ENCODE measurements around the gene GALC. TPM values are rescaled to one million over a fixed set of nuclear protein-coding genes. Genes with fewer than 3 reads are reported as not detected.
A peak's percentile ranks its signal among the peaks of the same experiment; 100 is the strongest.

GALC gene
- polyA plus RNA-seq, 1 experiment: 8.2 TPM

- ChIA-PET CTCF (interaction anchor here (4.5 kb wide), 1 partner anchor 96 kb away, joined by 24 read pairs; no protein-coding TSS in a partner anchor), POLR2A (no interaction called here)
- TF ChIP-seq CTCF (IDR thresholded peaks at IDR 0.05; ENCODE audit: insufficient read depth, low read depth, low read length): no peak
- Histone ChIP-seq H3K4me3 (ENCODE audit: low read depth, low read length) (no peak overlapping the region), H3K27me3 (ENCODE audit: control insufficient read depth, insufficient read depth, low read length) (no peaks in the 10 kb centered on the region), H3K36me3 (ENCODE audit: control insufficient read depth, insufficient read depth, low read length) (no peaks in the 10 kb centered on the region)
- no peak for DNase-seq (ENCODE audit: low read depth)
Observed at GRCh38 chr14:87901652-87902051, 91.3 kb downstream of the GALC start.

- no peak for DNase-seq (ENCODE audit: low read depth)
- Histone ChIP-seq H3K36me3 (ENCODE audit: control insufficient read depth, insufficient read depth, low read length) (no peaks in the 10 kb centered on the region), H3K4me3 (ENCODE audit: low read depth, low read length) (no peak overlapping the region), H3K27me3 (ENCODE audit: control insufficient read depth, insufficient read depth, low read length) (no peaks in the 10 kb centered on the region)
- CTCF ChIA-PET: interaction anchor here (4.5 kb wide), 1 partner anchor 96 kb away, joined by 24 read pairs; no protein-coding TSS in a partner anchor
- POLR2A ChIA-PET: no interaction called here
- no peak for TF ChIP-seq CTCF (IDR thresholded peaks at IDR 0.05; ENCODE audit: insufficient read depth, low read depth, low read length)
Observed at GRCh38 chr14:87901236-87901635, 91.7 kb downstream of the GALC start.

- ChIA-PET CTCF (interaction anchor here (0.9 to 6.9 kb wide), 4 partner anchors 9 to 314 kb away, joined by 3 to 157 read pairs (median 4); no protein-coding TSS in a partner anchor), POLR2A (no interaction called here)
- TF ChIP-seq CTCF (IDR thresholded peaks at IDR 0.05; ENCODE audit: insufficient read depth, low read depth, low read length): no peak
- DNase-seq (ENCODE audit: low read depth): no peak
- no peaks in the 10 kb centered on the region for H3K27me3 ChIP-seq (ENCODE audit: control insufficient read depth, insufficient read depth, low read length)
- no peak overlapping the region for H3K4me3 ChIP-seq (ENCODE audit: low read depth, low read length)
- H3K36me3 ChIP-seq (ENCODE audit: control insufficient read depth, insufficient read depth, low read length): no peaks in the 10 kb centered on the region
Observed at GRCh38 chr14:87899228-87899627, 93.8 kb downstream of the GALC start.

- H3K36me3 ChIP-seq (ENCODE audit: control insufficient read depth, insufficient read depth, low read length): no peaks in the 10 kb centered on the region
- no peak for TF ChIP-seq CTCF (IDR thresholded peaks at IDR 0.05; ENCODE audit: insufficient read depth, low read depth, low read length)
- no peak for DNase-seq (ENCODE audit: low read depth)
- no peaks in the 10 kb centered on the region for H3K27me3 ChIP-seq (ENCODE audit: control insufficient read depth, insufficient read depth, low read length)
- no peak overlapping the region for H3K4me3 ChIP-seq (ENCODE audit: low read depth, low read length)
- CTCF ChIA-PET: interaction anchor here (0.7 to 6.9 kb wide), 7 partner anchors 14 to 919 kb away, joined by 3 to 157 read pairs (median 5); no protein-coding TSS in a partner anchor
- POLR2A ChIA-PET: no interaction called here
Observed at GRCh38 chr14:87898301-87898700, 94.7 kb downstream of the GALC start.

- TF ChIP-seq CTCF (IDR thresholded peaks at IDR 0.05; ENCODE audit: insufficient read depth, low read depth, low read length): peak; percentile 64
- CTCF ChIA-PET: interaction anchor here (0.6 to 6.9 kb wide), 20 partner anchors 7 to 153 kb away, joined by 3 to 157 read pairs (median 3); no protein-coding TSS in a partner anchor
- Histone ChIP-seq H3K27me3 (ENCODE audit: control insufficient read depth, insufficient read depth, low read length) (no peaks in the 10 kb centered on the region), H3K36me3 (ENCODE audit: control insufficient read depth, insufficient read depth, low read length) (no peaks in the 10 kb centered on the region), H3K4me3 (ENCODE audit: low read depth, low read length) (no peak overlapping the region)
- DNase-seq (ENCODE audit: low read depth): no peak
- POLR2A ChIA-PET: no interaction called here
Observed at GRCh38 chr14:87896393-87897380, 96.3 kb downstream of the GALC start.

Data from BJ (cell line).